ENCODE results near the gene PI16. TPM values are rescaled to one million over a fixed set of nuclear protein-coding genes. Genes with fewer than 3 reads are reported as not detected.

Gene PI16
- total RNA-seq, 1 experiment from 2014 or later, result not detected

DNA sequence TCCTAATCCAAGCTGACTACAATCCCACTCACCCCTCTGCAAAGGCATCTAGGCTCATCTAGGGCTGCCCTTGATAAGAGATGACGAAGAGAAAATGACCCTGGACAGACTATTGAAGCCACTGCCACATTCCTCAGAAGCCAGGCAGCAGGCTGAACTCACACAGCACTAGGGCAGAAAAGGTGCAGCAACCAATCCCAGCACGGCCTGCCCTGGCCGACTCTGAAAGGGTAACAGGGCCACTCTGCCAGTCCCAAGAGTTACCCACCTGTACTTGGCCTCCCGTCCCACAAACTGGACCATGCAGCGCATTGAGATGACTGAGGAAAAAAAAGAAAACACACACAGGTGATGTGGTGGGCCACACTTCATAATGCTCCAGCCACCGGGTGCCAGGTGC lies 22.4 kb downstream of the PI16 start:
- intact Hi-C loops (cut with micrococcal nuclease; ENCODE audit: unreplicated experiment) (no loop called here), in situ Hi-C loops (cut with HindIII; ENCODE audit: low pct_unique_long_range_greater_than_20kb, low sequenced_read_pairs) (no loop called here)
- CTCF ChIA-PET, result interaction anchor here (0.6 to 1.2 kb wide), 4 partner anchors 41 to 446 kb away, joined by 3 to 4 read pairs (median 3); no protein-coding TSS in a partner anchor
- no peak for ATAC-seq
- H3K4me1 ChIP-seq (ENCODE audit: control insufficient read depth, insufficient read depth, low read length), result peaks cover 5% of the 10 kb centered on the region; the same call in 1 of the 2 replicates
- DNase-seq (ENCODE audit: low read depth, low spot score), result no peak
- H3K36me3 ChIP-seq (ENCODE audit: control insufficient read depth, insufficient read depth, low read length), result peaks cover 22% of the 10 kb centered on the region
- no TSS peak for BruUV-seq (replicated peaks)
- no peaks in the 10 kb centered on the region for H3K27me3 ChIP-seq (ENCODE audit: control insufficient read depth, insufficient read depth, low read length)
- no peaks in the 10 kb centered on the region for H3K9me3 ChIP-seq (ENCODE audit: control insufficient read depth, insufficient read depth, low read depth, low read length)
- H3K27ac ChIP-seq (ENCODE audit: low read length), result no peak overlapping the region
- H3K4me3 ChIP-seq (ENCODE audit: low read depth in 2 of 2, low read length in 2 of 2), result no peak overlapping the region
- POLR2A ChIA-PET, result no interaction called here
- no peak for TF ChIP-seq POLR2AphosphoS5 (IDR thresholded peaks at IDR 0.05; ENCODE audit: low read depth, low read length)
- TF ChIP-seq REST (IDR thresholded peaks at IDR 0.05; ENCODE audit: insufficient read depth in 1 of 2, low read depth in 2 of 2, low read length in 1 of 2), result no peak
- TF ChIP-seq CTCF (IDR thresholded peaks at IDR 0.05), result no peak
- TF ChIP-seq SIN3A (IDR thresholded peaks at IDR 0.05; ENCODE audit: borderline replicate concordance, insufficient read depth, low read depth, low read length), result no peak
- TF ChIP-seq TCF7L2 (IDR thresholded peaks at IDR 0.05; ENCODE audit: low read depth, low read length), result no peak

DNA sequence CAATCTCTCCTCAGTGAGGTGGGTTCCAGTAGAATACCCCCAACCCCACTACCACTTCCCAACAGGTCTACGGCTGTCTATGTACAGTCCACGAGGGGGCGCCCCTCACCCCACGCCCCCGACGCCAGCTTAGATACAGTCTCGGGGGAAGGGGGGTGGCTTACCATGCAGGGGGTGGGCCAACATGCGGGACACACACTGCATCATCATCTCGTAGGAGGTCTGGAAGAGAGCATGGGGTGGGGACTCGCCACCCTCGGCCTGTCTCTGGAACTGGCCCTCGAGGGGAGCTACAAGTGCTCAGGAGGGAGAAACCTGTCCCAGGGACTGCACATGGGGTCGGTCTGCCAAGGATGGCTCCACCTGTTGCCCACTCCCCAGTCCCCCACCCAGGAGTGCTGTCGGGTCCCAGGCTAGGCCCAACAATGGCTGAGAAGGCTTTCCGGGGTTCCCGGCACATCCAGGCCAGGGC lies 23.0 kb downstream of the PI16 start:
- DNase-seq (ENCODE audit: low read depth, low spot score) (no peak), ATAC-seq (0 out of 2 replicates have a peak, but pooled peaks have one; percentile 35)
- no TSS peak for BruUV-seq (replicated peaks)
- intact Hi-C loops (cut with micrococcal nuclease; ENCODE audit: unreplicated experiment) (no loop called here), in situ Hi-C loops (cut with HindIII; ENCODE audit: low pct_unique_long_range_greater_than_20kb, low sequenced_read_pairs) (no loop called here)
- Histone ChIP-seq H3K4me1 (ENCODE audit: control insufficient read depth, insufficient read depth, low read length) (peaks cover 5% of the 10 kb centered on the region; the same call in 1 of the 2 replicates), H3K4me3 (ENCODE audit: low read depth in 2 of 2, low read length in 2 of 2) (no peak overlapping the region), H3K27me3 (ENCODE audit: control insufficient read depth, insufficient read depth, low read length) (no peaks in the 10 kb centered on the region), H3K36me3 (ENCODE audit: control insufficient read depth, insufficient read depth, low read length) (peaks cover 22% of the 10 kb centered on the region), H3K9me3 (ENCODE audit: control insufficient read depth, insufficient read depth, low read depth, low read length) (no peaks in the 10 kb centered on the region), H3K27ac (ENCODE audit: low read length) (no peak overlapping the region)
- ChIA-PET CTCF (interaction anchor here (0.6 to 1.2 kb wide), 5 partner anchors 8 to 446 kb away, joined by 3 to 4 read pairs (median 3); partner anchors contain the start of gene MTCH1), POLR2A (no interaction called here)
- TF ChIP-seq REST (IDR thresholded peaks at IDR 0.05; ENCODE audit: insufficient read depth in 1 of 2, low read depth in 2 of 2, low read length in 1 of 2) (no peak), CTCF (IDR thresholded peaks at IDR 0.05) (peak; percentile 84)

All from Panc1 (cell line).